Measurements from ENCODE around the gene TOP3B. TPM values are rescaled to one million over a fixed set of nuclear protein-coding genes. Genes with fewer than 3 reads are reported as not detected.

The TOP3B gene
- total and polyA plus RNA-seq, 9 of the 15 experiments (the other 6 are each of a cell fraction or from before 2014, with no cell fraction given) = 3.0 to 188 (median 112) TPM

DNA sequence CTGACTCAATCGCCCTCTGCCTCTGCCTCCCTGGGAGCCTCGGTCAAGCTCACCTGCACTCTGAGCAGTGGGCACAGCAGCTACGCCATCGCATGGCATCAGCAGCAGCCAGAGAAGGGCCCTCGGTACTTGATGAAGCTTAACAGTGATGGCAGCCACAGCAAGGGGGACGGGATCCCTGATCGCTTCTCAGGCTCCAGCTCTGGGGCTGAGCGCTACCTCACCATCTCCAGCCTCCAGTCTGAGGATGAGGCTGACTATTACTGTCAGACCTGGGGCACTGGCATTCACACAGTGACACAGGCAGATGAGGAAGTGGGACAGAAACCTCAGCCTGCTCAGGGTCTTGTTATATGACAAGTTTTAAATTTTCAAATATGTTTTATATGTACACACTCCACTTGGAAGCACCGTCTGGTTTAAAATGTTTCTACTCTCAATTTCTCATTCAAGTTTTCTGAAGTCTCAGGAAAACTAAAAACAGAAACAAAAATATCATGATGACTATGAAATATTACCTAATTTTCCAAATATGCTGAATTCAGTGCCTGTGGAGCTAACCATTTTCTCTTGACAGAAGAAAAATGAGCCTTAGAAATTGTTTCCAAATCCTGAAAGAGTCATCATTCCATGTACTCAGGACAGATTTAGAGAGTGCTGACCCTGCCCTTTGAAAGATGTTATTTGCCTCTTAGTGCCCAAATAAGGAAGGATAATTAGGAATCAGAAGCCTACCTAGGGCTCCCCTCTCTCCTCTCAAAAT lies 48.8 kb upstream of the TOP3B start (continued):
- TF ChIP-seq, protein P1, sequence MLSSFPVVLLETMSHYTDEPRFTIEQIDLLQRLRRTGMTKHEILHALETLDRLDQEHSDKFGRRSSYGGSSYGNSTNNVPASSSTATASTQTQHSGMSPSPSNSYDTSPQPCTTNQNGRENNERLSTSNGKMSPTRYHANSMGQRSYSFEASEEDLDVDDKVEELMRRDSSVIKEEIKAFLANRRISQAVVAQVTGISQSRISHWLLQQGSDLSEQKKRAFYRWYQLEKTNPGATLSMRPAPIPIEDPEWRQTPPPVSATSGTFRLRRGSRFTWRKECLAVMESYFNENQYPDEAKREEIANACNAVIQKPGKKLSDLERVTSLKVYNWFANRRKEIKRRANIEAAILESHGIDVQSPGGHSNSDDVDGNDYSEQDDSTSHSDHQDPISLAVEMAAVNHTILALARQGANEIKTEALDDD (IDR thresholded peaks at IDR 0.05) = no peak
- TF ChIP-seq, protein P2, sequence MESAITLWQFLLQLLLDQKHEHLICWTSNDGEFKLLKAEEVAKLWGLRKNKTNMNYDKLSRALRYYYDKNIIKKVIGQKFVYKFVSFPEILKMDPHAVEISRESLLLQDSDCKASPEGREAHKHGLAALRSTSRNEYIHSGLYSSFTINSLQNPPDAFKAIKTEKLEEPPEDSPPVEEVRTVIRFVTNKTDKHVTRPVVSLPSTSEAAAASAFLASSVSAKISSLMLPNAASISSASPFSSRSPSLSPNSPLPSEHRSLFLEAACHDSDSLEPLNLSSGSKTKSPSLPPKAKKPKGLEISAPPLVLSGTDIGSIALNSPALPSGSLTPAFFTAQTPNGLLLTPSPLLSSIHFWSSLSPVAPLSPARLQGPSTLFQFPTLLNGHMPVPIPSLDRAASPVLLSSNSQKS (CRISPR knock-in tag; IDR thresholded peaks at IDR 0.05) = no peak
- TF ChIP-seq PYGO2 (tag; IDR thresholded peaks at IDR 0.05) = no peak
- TF ChIP-seq NELFE (IDR thresholded peaks at IDR 0.05; ENCODE audit: insufficient read depth, insufficient read length) = no peak
- TF ChIP-seq FOXJ2 (tag; IDR thresholded peaks at IDR 0.05) = 0 out of 2 replicates have a peak, but pooled peaks have one; percentile 34
- TF ChIP-seq COPS2 (conservative IDR thresholded peaks at IDR 0.05) = no peak
- TF ChIP-seq, protein P3, sequence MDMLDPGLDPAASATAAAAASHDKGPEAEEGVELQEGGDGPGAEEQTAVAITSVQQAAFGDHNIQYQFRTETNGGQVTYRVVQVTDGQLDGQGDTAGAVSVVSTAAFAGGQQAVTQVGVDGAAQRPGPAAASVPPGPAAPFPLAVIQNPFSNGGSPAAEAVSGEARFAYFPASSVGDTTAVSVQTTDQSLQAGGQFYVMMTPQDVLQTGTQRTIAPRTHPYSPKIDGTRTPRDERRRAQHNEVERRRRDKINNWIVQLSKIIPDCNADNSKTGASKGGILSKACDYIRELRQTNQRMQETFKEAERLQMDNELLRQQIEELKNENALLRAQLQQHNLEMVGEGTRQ (CRISPR knock-in tag; IDR thresholded peaks at IDR 0.05) = 0 out of 2 replicates have a peak, but pooled peaks have one; percentile 30
- TF ChIP-seq FOXA3 (CRISPR knock-in tag; conservative IDR thresholded peaks at IDR 0.05 in 1 of 2, IDR thresholded peaks at IDR 0.05 in 1 of 2) = 0 out of 4 replicates have a peak, but pooled peaks of 1 of the 2 experiments have one; percentile 2
- TF ChIP-seq NFIC (IDR thresholded peaks at IDR 0.05) = no peak
- TF ChIP-seq BRD4 (IDR thresholded peaks at IDR 0.05) = no peak
- TF ChIP-seq STAT5A (IDR thresholded peaks at IDR 0.05; ENCODE audit: borderline replicate concordance, low read length) = no peak
- no peak for TF ChIP-seq MAFG (tag; conservative IDR thresholded peaks at IDR 0.05)
